ENCODE measurements around the gene ZFHX2.

- TF ChIP-seq CTCF (IDR thresholded peaks at IDR 0.05), result no peak
- TF ChIP-seq POLR2A (IDR thresholded peaks at IDR 0.05), result no peak
Observed at GRCh38 chr14:23565626-23566025, 14.1 kb upstream of the ZFHX2 start.

All from vagina (tissue), 2 donors.